GM19452 (cell line): ENCODE measurements around the gene CDX1.
A peak's percentile ranks its signal among the peaks of the same experiment; 100 is the strongest.

ENCODE experiments used
- ATAC-seq: cut with Tn5 transposase; IDR thresholded peaks from one replicate; pipeline ENCODE4 v1.9.1; 2021; ENCODE audit not compliant: unreplicated experiment

The CDX1 gene

DNA sequence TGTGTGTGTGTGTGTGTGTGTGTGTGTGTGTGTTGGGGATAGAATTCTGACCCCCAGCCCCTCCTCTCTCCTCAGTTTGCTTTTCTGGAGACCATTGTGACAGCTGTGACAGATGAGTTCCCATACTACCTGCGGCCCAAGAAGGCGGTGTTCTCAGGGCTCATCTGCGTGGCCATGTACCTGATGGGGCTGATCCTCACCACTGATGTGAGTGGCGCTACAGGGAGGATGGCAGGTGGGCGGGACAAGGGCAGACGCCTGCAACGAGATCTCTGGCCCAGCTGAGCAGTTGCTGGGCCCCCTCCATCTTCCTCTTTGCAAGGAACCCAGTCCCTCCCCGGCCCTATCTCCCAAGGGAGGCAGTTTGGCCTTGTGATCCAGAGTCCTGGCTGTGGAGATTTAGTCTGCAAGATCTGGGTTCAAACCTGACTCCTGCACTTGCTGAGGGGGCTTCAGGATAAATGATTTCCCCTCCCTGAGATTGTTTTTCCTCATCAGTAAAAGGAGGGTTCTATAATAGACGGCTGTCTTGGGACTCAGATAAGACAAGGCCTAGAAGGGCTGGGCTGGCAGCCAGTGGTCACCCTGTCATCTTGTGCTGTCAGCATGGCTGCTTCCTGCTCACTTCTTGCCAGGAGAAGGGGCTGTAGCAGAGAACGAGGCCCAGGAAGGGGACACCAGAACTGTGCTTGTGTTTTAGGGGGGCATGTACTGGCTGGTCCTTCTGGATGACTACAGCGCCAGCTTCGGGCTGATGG, 37.4 kb downstream of the CDX1 start:
- no peak for ATAC-seq

- no peak for ATAC-seq
Observed at GRCh38 chr5:150204590-150204960, 38.0 kb downstream of the CDX1 start.

GRCh38 chr5:150206098-150206778, 39.7 kb downstream of the CDX1 start:
- ATAC-seq = no peak

- no peak for ATAC-seq
Observed at GRCh38 chr5:150206779-150207115, 40.2 kb downstream of the CDX1 start.

DNA sequence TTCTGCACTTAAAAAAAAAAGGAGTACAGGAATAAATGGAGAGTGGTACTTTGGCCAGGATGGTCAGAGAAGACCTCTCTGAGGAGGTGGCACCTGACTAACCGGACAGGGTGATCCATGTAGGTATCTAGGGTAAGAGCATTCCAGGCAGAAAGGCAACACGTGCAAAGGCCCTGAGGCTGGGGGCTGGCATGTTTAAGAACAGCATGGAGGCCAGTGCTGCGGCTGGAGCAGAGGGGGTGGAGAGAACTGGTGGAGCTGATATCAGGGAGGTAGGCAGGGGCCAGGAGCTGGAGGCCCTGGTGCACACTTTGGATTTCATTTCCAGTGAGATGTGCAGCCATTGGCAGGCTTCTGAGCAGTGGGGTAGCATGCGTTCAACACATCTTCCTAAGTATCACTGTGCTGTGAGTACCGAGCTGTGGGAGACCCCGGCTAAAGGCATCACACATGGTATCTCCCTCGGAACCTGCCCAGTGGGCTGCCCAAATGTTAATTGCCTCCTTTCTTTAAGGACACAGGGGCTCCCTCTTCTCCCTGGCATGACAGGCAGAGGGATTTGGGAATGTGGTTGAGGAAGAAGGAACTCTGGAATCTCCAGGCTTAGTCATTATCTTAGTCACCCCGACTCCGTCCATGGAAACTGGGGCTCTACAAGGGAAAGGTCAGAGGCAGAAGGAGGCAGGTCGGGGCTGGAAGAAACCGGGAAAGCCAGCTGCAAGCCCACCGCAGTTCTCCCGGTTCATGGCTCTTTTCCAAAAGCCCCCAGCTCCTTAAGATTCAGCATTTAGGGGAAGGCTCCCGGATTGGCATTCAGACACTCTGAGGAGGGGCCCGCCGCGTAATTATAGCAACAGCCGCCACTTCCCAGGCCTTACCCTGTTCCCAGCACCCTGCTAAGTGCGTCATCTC, 41.9 kb downstream of the CDX1 start:
- ATAC-seq = no peak

- ATAC-seq = no peak
Observed at GRCh38 chr5:150209099-150209635, 42.6 kb downstream of the CDX1 start.

- ATAC-seq = no peak
Observed at GRCh38 chr5:150210644-150211043, 44.1 kb downstream of the CDX1 start.

DNA sequence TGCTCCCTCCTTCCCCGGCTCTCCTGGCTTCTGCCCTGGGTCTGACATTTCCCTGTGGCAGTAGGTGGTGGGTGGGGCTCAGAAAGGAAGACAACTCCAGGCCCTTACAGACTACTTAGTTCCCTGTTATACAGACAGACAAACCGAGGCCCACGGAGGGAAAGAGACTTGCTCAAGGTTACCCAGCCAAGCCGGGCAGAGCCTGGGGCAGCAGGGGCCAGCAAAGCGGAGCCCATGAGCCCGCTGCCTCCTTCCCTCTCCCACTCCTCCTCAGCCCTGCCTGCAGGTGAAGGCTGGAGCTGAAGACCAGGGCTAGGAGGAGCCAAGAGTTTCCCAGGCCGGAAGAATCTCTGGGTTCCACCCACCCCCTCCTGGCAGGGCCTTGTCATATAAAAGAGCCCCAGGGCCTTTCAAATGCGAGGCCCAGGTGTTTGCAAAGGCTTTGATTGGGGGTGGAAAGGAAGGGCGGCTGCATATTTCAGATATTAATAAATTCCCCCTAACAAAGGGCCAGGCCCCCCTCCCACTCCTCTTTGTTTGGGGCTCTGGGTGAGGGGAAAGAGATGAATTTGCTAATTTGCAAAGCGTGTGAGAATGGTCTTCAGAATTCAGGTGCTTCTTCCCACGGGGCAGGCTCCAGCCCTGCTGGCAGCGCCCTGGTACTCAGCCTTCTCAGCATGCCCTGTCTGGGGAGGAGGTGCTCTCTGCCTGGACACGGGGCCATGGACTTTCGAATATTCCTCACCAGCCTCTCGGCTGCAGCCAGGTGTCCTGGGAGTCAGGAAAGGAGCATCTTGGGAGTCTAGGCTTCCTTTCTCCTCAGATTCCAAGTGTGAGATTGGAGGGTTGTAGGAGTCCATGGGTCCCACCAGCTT, 44.8 kb downstream of the CDX1 start:
- ATAC-seq = no peak

DNA sequence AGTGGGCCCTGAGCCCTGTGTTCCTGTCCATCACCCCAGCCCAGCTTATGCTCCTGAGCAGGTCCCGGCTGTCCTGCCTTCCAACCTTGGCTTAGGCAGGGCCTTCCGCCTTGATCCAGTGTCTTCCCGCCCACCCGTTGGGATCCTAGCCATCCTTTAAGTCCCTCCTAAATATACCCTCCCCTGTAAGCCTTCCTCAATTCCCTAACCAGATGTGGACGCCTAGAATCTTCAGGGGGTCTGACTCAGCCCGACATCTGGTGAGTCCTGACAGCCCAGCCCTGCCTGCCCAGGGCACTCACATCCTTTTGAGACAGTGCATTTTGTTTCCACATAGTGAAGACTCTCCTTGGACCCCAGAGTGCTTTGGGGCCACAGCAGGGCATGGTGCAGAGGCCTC, 47.0 kb downstream of the CDX1 start:
- no peak for ATAC-seq

DNA sequence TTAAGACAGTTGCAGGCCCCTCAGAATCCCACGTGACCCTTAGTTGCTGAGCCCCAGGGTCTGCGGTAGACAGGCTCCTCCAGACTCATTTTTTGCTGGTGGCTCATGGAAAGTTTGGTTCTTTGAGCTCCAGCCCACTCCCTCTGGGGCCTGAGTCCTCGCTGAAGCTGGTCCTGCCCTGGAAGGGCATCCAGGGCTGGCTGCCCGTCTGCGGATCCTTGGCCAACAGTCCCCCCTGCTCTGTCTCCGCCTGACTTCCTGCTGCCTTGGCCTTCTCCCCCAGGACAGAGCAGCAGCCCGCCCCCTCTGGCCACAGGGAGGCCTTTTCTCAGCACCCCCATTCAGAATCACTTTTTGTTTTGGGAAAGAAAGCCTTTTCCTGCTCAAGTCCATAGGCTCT, 47.7 kb downstream of the CDX1 start:
- no peak for ATAC-seq

- ATAC-seq = no peak
Observed at GRCh38 chr5:150215979-150216944, 49.7 kb downstream of the CDX1 start.

- ATAC-seq = no peak
Observed at GRCh38 chr5:150217038-150217437, 50.5 kb downstream of the CDX1 start.

- peak; percentile 94 for ATAC-seq
Observed at GRCh38 chr5:150217873-150218692, 51.5 kb downstream of the CDX1 start.

DNA sequence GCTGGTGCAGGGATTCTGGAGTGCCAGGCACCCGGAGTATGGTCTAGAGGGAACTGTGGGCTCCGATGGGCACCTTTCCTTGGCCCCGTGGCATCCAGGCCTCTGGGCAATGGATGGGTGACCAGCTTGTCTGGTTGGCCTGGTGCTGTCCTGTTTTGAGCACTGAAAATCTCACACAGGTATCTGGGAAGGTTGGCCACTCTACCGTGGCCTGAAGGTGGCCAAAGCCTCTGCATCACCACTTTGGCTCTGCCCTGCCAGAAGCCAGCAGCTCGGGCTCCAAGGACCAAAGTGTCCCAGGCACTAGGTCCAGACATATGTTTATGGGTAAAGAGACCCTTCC, 52.1 kb downstream of the CDX1 start:
- ATAC-seq = no peak

- ATAC-seq = no peak
Observed at GRCh38 chr5:150219142-150219541, 52.6 kb downstream of the CDX1 start.

GRCh38 chr5:150219861-150220260, 53.3 kb downstream of the CDX1 start:
- ATAC-seq = no peak

DNA sequence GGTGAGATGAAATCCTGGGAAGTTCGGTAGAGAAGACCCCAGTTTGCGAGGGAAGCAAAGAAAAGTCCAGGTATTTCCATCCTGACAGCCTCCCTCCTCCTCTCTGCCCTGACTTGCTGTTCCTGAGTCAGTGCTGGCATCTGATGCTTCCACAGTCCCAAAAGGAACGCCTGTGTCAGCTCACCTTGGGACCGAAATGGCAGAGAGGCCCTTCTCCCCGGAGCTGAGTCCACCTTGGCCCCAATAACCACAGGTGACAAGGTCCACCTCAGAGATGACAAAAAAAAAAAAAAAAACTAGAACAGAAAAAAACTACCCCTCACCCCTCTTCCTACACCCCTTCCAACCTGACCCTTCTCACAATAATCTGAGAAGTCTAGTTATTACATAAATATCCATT, 54.9 kb downstream of the CDX1 start:
- no peak for ATAC-seq

DNA sequence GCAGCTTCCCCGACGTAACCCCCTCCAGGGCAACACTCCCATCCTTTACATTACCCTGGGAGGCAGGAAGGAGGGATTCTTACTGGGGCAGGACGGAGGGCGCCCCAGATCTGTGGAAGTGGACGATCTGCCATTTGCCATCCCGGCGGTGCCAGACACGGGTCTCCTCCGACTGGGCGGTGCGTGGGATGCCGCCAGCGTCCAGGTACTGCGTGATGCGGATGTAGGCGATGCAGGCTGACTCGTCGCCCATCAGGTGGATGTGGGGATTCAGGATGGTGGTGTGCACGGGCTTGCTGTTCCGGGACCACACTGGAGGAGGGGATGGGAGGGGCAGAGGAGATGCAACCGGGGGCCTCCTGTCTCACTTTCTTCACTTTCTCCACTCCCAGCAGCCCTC, 56.3 kb downstream of the CDX1 start:
- ATAC-seq = no peak

DNA sequence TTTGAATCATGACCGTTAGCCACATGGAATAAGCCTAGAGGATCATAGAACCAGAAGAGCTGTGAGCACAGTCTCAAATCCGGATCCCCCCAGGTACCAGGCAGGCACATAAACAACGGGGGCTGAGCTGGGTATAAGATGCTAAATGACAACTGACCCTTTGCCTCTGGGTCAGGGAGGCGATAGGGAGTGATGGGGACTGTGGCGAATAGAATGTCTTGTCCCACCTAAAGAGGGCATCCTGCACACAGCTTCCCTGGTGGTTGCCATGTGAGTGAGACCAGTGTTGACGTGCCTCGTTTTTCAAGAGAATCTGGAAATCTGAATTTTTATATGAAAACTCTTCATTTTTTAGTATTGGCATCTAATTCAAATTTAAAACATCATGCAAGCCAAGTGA, 56.9 kb downstream of the CDX1 start:
- ATAC-seq = no peak
